ENCODE data around the gene UGT1A7.

UGT1A7 gene

GRCh38 chr2:233768076-233768475, 86.4 kb downstream of the UGT1A7 start:
- TF ChIP-seq, protein P1, sequence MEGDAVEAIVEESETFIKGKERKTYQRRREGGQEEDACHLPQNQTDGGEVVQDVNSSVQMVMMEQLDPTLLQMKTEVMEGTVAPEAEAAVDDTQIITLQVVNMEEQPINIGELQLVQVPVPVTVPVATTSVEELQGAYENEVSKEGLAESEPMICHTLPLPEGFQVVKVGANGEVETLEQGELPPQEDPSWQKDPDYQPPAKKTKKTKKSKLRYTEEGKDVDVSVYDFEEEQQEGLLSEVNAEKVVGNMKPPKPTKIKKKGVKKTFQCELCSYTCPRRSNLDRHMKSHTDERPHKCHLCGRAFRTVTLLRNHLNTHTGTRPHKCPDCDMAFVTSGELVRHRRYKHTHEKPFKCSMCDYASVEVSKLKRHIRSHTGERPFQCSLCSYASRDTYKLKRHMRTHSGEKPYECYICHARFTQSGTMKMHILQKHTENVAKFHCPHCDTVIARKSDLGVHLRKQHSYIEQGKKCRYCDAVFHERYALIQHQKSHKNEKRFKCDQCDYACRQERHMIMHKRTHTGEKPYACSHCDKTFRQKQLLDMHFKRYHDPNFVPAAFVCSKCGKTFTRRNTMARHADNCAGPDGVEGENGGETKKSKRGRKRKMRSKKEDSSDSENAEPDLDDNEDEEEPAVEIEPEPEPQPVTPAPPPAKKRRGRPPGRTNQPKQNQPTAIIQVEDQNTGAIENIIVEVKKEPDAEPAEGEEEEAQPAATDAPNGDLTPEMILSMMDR (IDR thresholded peaks at IDR 0.05; ENCODE audit: extremely low read depth, missing control alignments), result no peak
- no peak for DNase-seq (ENCODE audit: low spot score)

DNA sequence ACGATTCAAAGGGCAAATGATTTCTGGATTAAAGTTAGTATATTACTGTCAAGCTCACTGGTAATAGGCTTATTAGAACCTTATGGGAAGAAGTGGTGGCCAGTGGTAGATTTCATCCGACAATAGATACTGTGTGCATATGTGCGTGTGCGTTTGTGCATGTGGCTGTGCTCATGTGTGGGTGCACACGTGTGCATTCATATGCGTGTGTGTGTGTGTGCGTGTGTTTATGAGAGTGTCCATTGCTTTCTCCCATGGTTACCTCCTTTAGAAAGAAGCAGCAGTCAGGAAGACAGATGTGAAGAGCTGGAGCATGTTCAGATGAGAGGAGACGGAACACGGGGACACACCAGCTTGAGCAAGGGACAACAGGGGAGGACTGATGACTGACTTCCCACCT, 87.6 kb downstream of the UGT1A7 start:
- DNase-seq (ENCODE audit: low spot score), result no peak
- TF ChIP-seq, protein P1 (IDR thresholded peaks at IDR 0.05; ENCODE audit: extremely low read depth, missing control alignments), result no peak

DNA sequence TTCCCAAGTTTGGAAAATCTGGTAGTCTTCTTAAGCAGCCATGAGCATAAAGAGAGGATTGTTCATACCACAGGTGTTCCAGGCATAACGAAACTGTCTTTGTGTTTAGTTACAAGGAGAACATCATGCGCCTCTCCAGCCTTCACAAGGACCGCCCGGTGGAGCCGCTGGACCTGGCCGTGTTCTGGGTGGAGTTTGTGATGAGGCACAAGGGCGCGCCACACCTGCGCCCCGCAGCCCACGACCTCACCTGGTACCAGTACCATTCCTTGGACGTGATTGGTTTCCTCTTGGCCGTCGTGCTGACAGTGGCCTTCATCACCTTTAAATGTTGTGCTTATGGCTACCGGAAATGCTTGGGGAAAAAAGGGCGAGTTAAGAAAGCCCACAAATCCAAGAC, 90.5 kb downstream of the UGT1A7 start:
- TF ChIP-seq, protein P1 (IDR thresholded peaks at IDR 0.05; ENCODE audit: extremely low read depth, missing control alignments), result no peak
- DNase-seq (ENCODE audit: low spot score), result no peak

- no peak for DNase-seq (ENCODE audit: low spot score)
- TF ChIP-seq, protein P1 (IDR thresholded peaks at IDR 0.05; ENCODE audit: extremely low read depth, missing control alignments), result no peak
Measured at GRCh38 chr2:233772583-233772982, 90.9 kb downstream of the UGT1A7 start.

DNA sequence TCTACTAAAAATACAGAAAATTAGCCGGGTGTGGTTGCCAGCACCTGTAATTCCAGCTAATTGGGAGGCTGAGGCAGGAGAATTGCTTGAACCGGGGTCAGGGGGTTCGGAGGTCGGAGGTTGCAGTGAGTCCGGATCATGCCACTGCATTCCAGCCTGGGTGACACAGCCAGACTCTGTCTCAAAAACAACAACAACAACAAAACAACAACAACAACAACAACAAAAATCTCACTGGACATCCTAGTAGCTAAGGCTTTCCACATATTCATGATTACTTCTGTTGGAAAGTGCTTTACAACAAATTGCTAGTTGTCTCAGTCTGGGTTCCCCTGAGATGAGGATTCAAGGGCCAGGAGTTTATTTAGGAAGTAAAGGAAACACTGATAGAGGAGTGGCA, 92.2 kb downstream of the UGT1A7 start:
- DNase-seq (ENCODE audit: low spot score), result no peak
- TF ChIP-seq, protein P1 (IDR thresholded peaks at IDR 0.05; ENCODE audit: extremely low read depth, missing control alignments), result no peak

- TF ChIP-seq, protein P1 (IDR thresholded peaks at IDR 0.05; ENCODE audit: extremely low read depth, missing control alignments), result no peak
- no peak for DNase-seq (ENCODE audit: low spot score)
Measured at GRCh38 chr2:233775414-233775813, 93.7 kb downstream of the UGT1A7 start.

- no peak for DNase-seq (ENCODE audit: low spot score)
- TF ChIP-seq, protein P1 (IDR thresholded peaks at IDR 0.05; ENCODE audit: extremely low read depth, missing control alignments), result no peak
Measured at GRCh38 chr2:233778030-233778429, 96.3 kb downstream of the UGT1A7 start, which contains the start of gene MROH2A. TSS of gene MROH2A (plus strand) at chr2:233778330. CDS start at chr2:233779359, 1,029 bp downstream.
